Upper lobe of right lung (tissue), 1 donor: ENCODE results near the gene BID. TPM values are rescaled to one million over a fixed set of nuclear protein-coding genes. Genes with fewer than 3 reads are reported as not detected.

ENCODE experiments used
- ATAC-seq: fragments of 200-7000 bp; cut with Tn5 transposase; one replicate; pipeline ENCODE4 v1.9.1; 2020; ENCODE audit warnings: mild to moderate bottlenecking, moderate library complexity
- DNase-seq: peaks from one replicate; pipeline ENCODE4 v3.0.0-alpha.2; 2020
- H3K27ac ChIP-seq: fragments of 200-600 bp; one replicate; pipeline ENCODE4 v1.8.0; 2022
- H3K27me3 ChIP-seq: fragments of 200-600 bp; one replicate; pipeline ENCODE4 v1.8.0; 2022; ENCODE audit warnings: mild to moderate bottlenecking
- H3K36me3 ChIP-seq: fragments of 200-600 bp; one replicate; pipeline ENCODE4 v1.8.0; 2022
- H3K4me1 ChIP-seq: fragments of 200-600 bp; one replicate; pipeline ENCODE4 v1.8.0; 2022
- H3K4me3 ChIP-seq: fragments of 200-600 bp; one replicate; pipeline ENCODE4 v1.8.0; 2022; ENCODE audit warnings: mild to moderate bottlenecking
- H3K9me3 ChIP-seq: fragments of 200-600 bp; one replicate; pipeline ENCODE4 v1.8.0; 2022
- CTCF ChIP-seq: fragments of 200-600 bp; IDR thresholded peaks from one replicate; pipeline ENCODE4 v1.8.0; 2022; ENCODE audit warnings: antibody characterized with exemption
- intact Hi-C: fragments of 100-400 bp; cut with DNase I; formaldehyde crosslinking; loops from one replicate; pipeline ENCODE4 v1.11.0; 2022
- total RNA-seq: library from RNA; stranded (reverse); fragmentation: NEBNext Ultra II Directional; extraction: Animal tissue kit (Norgen Biotek cat#: 25700); gene quantifications from one replicate; pipeline ENCODE4 v1.2.1, GENCODE V29; 2021
- donor health status: DM: no; HTN: yes; CAD: no; lungs with severe emphysema.

The BID gene
- total RNA-seq, 1 donor from 2014 or later, result 22.8 TPM

GRCh38 chr22:17781319-17782031 lies 7.2 kb upstream of the BID start:
- Histone ChIP-seq H3K27ac (no peak overlapping the region), H3K36me3 (no peaks in the 10 kb centered on the region), H3K9me3 (no peaks in the 10 kb centered on the region), H3K4me3 (no peak overlapping the region), H3K4me1 (peaks cover 15% of the 10 kb centered on the region), H3K27me3 (no peaks in the 10 kb centered on the region)
- DNase-seq (no peak), ATAC-seq (peak; percentile 42)
- intact Hi-C loops, result no loop called here
- no peak for TF ChIP-seq CTCF

- Histone ChIP-seq H3K4me1 (peaks cover 15% of the 10 kb centered on the region), H3K4me3 (no peak overlapping the region), H3K9me3 (no peaks in the 10 kb centered on the region), H3K27ac (no peak overlapping the region), H3K36me3 (no peaks in the 10 kb centered on the region), H3K27me3 (no peaks in the 10 kb centered on the region)
- ATAC-seq, result no peak
- no peak for DNase-seq
- intact Hi-C loops, result no loop called here
- TF ChIP-seq CTCF, result no peak
These were observed 6.6 kb upstream of the BID start for GRCh38 chr22:17780741-17781318.

GRCh38 chr22:17780116-17780740 lies 6.0 kb upstream of the BID start:
- no peaks in the 10 kb centered on the region for H3K36me3 ChIP-seq
- H3K27ac ChIP-seq, result no peak overlapping the region
- no peak for TF ChIP-seq CTCF
- no peak overlapping the region for H3K4me3 ChIP-seq
- no peaks in the 10 kb centered on the region for H3K27me3 ChIP-seq
- H3K9me3 ChIP-seq, result no peaks in the 10 kb centered on the region
- peaks cover 15% of the 10 kb centered on the region for H3K4me1 ChIP-seq
- intact Hi-C loops, result no loop called here
- ATAC-seq, result no peak
- no peak for DNase-seq

- TF ChIP-seq CTCF, result no peak
- no peaks in the 10 kb centered on the region for H3K36me3 ChIP-seq
- no peaks in the 10 kb centered on the region for H3K27me3 ChIP-seq
- no peak overlapping the region for H3K27ac ChIP-seq
- H3K4me1 ChIP-seq, result peaks cover 15% of the 10 kb centered on the region
- H3K4me3 ChIP-seq, result no peak overlapping the region
- no peaks in the 10 kb centered on the region for H3K9me3 ChIP-seq
- intact Hi-C loops, result no loop called here
- DNase-seq (no peak), ATAC-seq (no peak)
These were observed 5.2 kb upstream of the BID start for GRCh38 chr22:17779286-17780115.

GRCh38 chr22:17778412-17778976 lies 4.2 kb upstream of the BID start:
- no peak for DNase-seq
- no peaks in the 10 kb centered on the region for H3K27me3 ChIP-seq
- no peaks in the 10 kb centered on the region for H3K9me3 ChIP-seq
- H3K27ac ChIP-seq, result no peak overlapping the region
- intact Hi-C loops, result no loop called here
- no peak overlapping the region for H3K4me3 ChIP-seq
- TF ChIP-seq CTCF, result no peak
- peaks cover 16% of the 10 kb centered on the region for H3K4me1 ChIP-seq
- no peak for ATAC-seq
- no peaks in the 10 kb centered on the region for H3K36me3 ChIP-seq
